HepG2 (cell line): Measurements from ENCODE around the gene MMP24OS. TPM values are rescaled to one million over a fixed set of nuclear protein-coding genes. Genes with fewer than 3 reads are reported as not detected.

Experiments
- ATF3 ChIP-seq: sonication (generic); formaldehyde crosslinking; IDR thresholded peaks from 2 replicates; pipeline ENCODE4 v1.4.0; 2020; ENCODE audit warnings: missing genetic modification reagents
- CEBPZ ChIP-seq: IDR thresholded peaks from 2 replicates; pipeline ENCODE4 v1.6.1; 2012; ENCODE audit warnings: low read length, improper control_type of control experiment
- CHD4 ChIP-seq: fragments of 200-600 bp; sonication (generic); IDR thresholded peaks from 2 replicates; pipeline ENCODE4 v1.7.0; 2017; ENCODE audit warnings: mild to moderate bottlenecking, low read length, borderline replicate concordance
- DMAP1 ChIP-seq: IDR thresholded peaks from 2 replicates; pipeline ENCODE4 v1.6.1; 2016
- ERF ChIP-seq: IDR thresholded peaks from 2 replicates; pipeline ENCODE4 v1.6.1; 2018; ENCODE audit warnings: missing biosample characterization, missing genetic modification reagents
- IRF2 ChIP-seq: IDR thresholded peaks from 2 replicates; pipeline ENCODE4 v1.6.1; 2018; ENCODE audit warnings: missing genetic modification reagents, missing compliant biosample characterization
- MZF1 ChIP-seq: sonication (generic); formaldehyde crosslinking; IDR thresholded peaks from 2 replicates; pipeline ENCODE4 v1.8.1; 2023; ENCODE audit warnings: mild to moderate bottlenecking, missing genetic modification reagents, borderline replicate concordance
- PAXIP1 ChIP-seq: sonication (generic); formaldehyde crosslinking; conservative IDR thresholded peaks from 2 replicates; pipeline ENCODE4 v1.4.0; 2020; ENCODE audit warnings: mild to moderate bottlenecking, missing genetic modification reagents, moderate library complexity
- SAP130 ChIP-seq: IDR thresholded peaks from 2 replicates; pipeline ENCODE4 v1.6.1; 2016; ENCODE audit warnings: low read depth
- SMARCC2 ChIP-seq: fragments of 450-650 bp; IDR thresholded peaks from 2 replicates; pipeline ENCODE4 v1.6.1; 2017; ENCODE audit warnings: antibody characterized with exemption, mild to moderate bottlenecking
- ZBTB42 ChIP-seq: sonication (generic); formaldehyde crosslinking; IDR thresholded peaks from 2 replicates; pipeline ENCODE4 v1.5.0; 2020; ENCODE audit warnings: mild to moderate bottlenecking, missing genetic modification reagents
- ZHX2 ChIP-seq, 2 experiments: sonication (generic) in 1 of 2; formaldehyde crosslinking in 1 of 2; IDR thresholded peaks; 2 replicates each; pipeline versions ENCODE4 v1.6.1 to v1.9.0; 2014 to 2022; ENCODE audit warnings: antibody characterized with exemption in 1 of 2, borderline replicate concordance in 1 of 2, inconsistent platforms in 1 of 2, low read depth in 1 of 2, missing genetic modification reagents in 1 of 2
- ZNF275 ChIP-seq: sonication (generic); formaldehyde crosslinking; IDR thresholded peaks from 2 replicates; pipeline ENCODE4 v1.8.0; 2022; ENCODE audit warnings: missing genetic modification reagents, mild to moderate bottlenecking, inconsistent platforms, borderline replicate concordance
- polyA plus RNA-seq, 8 experiments: library from polyadenylated mRNA; depleted of rRNA in 3 of 8; stranded (reverse) in 7 of 8; unstranded in 1 of 8; fragments of >200 nt; fragmentation: Illumina TruSeq in 4 of 8; extraction: Trizol in 4 of 8; gene quantifications; 2 replicates each; pipeline versions ENCODE4 v1.2.1 to v1.2.3, GENCODE V29; 2011 to 2016; ENCODE audit warnings: low read depth in 4 of 8, missing spikeins in 1 of 8, mixed read lengths in 1 of 8; ENCODE audit not compliant: insufficient read depth in 1 of 8
- total RNA-seq, 5 experiments: library from RNA; depleted of rRNA; stranded (reverse); fragments of >200 nt; fragmentation: Illumina TruSeq; extraction: Trizol; gene quantifications; 2 replicates each; pipeline ENCODE4 v1.2.3, GENCODE V29; 2016; ENCODE audit warnings: low read depth in 1 of 5

The MMP24OS gene
- total and polyA plus RNA-seq, 2 of the 13 experiments (the other 11 are each of a cell fraction or from before 2014, with no cell fraction given) = 6.0 to 8.5 TPM

GRCh38 chr20:35327074-35327976 lies 49.4 kb upstream of the MMP24OS start (continued):
- TF ChIP-seq ZHX2 (IDR thresholded peaks at IDR 0.05; ENCODE audit: low read depth) (peak; percentile 68), ZHX2 (CRISPR knock-in tag; IDR thresholded peaks at IDR 0.05; ENCODE audit: borderline replicate concordance) (no peak; the same call in 1 of the 2 replicates), ZNF275 (no peak; the same call in 1 of the 2 replicates), ATF3 (CRISPR knock-in tag) (peak; percentile 96), DMAP1 (CRISPR knock-in tag) (peak; percentile 89), IRF2 (CRISPR knock-in tag) (peak; percentile 97), SMARCC2 (peak; percentile 93), CHD4 (peak; percentile 90; the same call in 1 of the 2 replicates), ERF (peak; percentile 93), ZBTB42 (CRISPR knock-in tag) (peak; percentile 85; the same call in 1 of the 2 replicates), MZF1 (no peak), SAP130 (CRISPR knock-in tag) (peak; percentile 98), PAXIP1 (peak; percentile 100), CEBPZ (no peak)
